ENCODE results near the gene ADGRG3.

DNA sequence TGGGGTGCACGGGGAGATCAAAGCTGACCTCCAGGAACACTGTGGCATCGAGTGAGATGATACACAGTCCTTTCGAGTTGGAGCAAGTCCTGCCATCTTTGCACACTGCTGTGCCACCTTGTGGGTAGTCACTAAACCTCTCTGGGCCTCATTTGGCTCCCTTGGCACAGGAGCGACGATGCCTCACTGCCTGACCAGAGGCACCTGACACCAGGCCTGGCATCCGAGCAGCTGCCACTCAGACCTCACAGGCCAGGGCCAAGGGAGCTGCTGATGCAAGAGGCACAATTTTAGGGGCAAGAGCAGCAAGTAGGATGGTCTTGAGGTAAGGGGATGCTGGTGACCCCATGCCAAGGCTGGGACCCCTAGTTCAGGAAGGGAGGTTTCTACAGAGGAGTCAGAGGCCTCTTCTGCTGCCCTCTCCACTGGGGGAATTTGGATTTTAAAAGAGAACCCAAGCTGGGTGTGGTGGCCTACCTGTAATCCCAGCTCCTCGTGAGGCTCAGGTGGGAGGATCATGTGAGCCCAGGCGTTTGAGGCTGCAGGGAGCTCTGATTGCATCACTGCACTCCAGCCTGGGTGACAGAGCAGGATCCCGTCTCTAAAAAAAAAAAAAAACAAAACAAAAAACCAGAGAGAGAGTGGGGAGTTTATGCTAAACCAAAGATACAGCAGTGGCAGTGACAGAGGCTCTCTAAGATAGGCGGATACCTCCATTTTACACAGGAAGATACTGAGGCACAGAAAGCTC is 46.4 kb upstream of the ADGRG3 start:
- TF ChIP-seq EZH2 (IDR thresholded peaks at IDR 0.05; ENCODE audit: low read length), result no peak
- TF ChIP-seq, protein P1, sequence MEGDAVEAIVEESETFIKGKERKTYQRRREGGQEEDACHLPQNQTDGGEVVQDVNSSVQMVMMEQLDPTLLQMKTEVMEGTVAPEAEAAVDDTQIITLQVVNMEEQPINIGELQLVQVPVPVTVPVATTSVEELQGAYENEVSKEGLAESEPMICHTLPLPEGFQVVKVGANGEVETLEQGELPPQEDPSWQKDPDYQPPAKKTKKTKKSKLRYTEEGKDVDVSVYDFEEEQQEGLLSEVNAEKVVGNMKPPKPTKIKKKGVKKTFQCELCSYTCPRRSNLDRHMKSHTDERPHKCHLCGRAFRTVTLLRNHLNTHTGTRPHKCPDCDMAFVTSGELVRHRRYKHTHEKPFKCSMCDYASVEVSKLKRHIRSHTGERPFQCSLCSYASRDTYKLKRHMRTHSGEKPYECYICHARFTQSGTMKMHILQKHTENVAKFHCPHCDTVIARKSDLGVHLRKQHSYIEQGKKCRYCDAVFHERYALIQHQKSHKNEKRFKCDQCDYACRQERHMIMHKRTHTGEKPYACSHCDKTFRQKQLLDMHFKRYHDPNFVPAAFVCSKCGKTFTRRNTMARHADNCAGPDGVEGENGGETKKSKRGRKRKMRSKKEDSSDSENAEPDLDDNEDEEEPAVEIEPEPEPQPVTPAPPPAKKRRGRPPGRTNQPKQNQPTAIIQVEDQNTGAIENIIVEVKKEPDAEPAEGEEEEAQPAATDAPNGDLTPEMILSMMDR (optimal IDR thresholded peaks at IDR 0.05 in 1 of 3, IDR thresholded peaks at IDR 0.05 in 1 of 3, conservative IDR thresholded peaks at IDR 0.05 in 1 of 3; ENCODE audit: extremely low read depth in 1 of 3, insufficient read depth in 2 of 3, low read length in 3 of 3), result peak in 1 of 3 experiments; percentile 18
